GM18499 (cell line): Measurements from ENCODE around the gene UBTD2.
A peak's percentile ranks its signal among the peaks of the same experiment; 100 is the strongest.
"Not testable (repeated sequence)": the region's sequence is repeated elsewhere in the genome, so short reads cannot be mapped to it uniquely, and the experiment has no call there.

Experiments used
- ATAC-seq: cut with Tn5 transposase; IDR thresholded peaks from one replicate; pipeline ENCODE4 v1.9.1; 2021; ENCODE audit warnings: moderate number of reproducible peaks; ENCODE audit not compliant: insufficient read depth, unreplicated experiment

UBTD2 gene

DNA sequence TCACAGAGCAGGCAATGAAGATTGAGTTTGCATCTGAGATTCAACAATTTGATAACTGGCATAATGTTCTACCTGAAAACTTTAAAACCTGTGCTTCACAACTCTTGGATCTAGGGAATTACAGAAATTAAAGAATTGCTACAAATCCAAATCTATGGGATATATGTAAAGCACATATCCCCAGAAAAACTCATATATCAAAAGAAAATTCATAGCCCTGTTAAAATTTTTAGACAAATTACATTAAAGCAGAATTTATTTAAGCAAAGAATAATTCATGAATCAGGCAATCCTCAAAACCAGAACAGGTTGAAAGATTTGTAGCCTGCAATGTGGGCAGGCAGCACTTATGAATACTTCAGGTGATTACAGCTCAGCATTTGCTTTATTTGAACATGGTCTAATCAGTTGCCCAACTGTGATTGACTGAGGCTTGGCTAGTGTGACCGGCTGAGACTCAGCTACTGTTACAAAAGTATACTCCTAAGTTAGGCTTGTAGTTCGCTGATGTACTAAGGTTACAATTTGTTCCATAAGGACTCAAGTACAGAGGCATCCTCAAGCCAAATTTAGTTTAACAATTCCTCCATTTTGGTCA lies 10.3 kb upstream of the UBTD2 start:
- ATAC-seq: no peak

DNA sequence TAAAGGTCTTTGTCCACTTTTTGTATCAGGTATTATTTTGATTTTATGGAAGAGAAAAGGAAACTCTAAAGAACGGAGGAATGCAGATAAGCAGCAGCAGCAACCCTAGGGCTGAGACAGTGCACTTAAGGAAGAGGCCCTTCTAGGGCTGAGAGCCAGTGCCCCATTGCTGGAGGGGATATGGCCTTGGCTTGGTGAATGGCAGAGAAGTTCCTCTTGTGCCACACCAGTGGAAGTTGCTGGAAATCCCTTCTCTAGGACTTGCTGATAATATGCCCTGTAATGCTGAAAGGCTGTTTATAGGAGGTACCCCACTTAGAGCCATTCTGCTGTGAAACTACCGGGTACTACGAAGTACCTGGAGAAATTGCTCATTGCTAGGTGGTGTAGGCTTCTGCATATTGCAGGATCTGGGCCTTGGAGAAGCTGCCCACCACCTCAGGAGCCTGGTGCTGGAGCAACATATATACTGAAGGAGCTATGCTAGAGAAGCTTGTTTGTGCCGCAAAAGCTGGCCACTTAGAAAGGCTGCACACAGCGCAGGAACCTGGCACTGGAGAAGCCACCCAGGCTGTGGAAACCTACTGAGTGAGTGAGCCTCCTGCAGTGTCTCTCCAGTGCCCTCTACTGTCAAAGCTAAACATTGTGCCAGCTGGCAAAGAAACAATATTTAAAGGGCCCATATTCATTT lies 9.6 kb upstream of the UBTD2 start:
- peak; percentile 73 for ATAC-seq

GRCh38 chr5:172291837-172292236 lies 8.3 kb upstream of the UBTD2 start:
- ATAC-seq: not testable (repeated sequence)

DNA sequence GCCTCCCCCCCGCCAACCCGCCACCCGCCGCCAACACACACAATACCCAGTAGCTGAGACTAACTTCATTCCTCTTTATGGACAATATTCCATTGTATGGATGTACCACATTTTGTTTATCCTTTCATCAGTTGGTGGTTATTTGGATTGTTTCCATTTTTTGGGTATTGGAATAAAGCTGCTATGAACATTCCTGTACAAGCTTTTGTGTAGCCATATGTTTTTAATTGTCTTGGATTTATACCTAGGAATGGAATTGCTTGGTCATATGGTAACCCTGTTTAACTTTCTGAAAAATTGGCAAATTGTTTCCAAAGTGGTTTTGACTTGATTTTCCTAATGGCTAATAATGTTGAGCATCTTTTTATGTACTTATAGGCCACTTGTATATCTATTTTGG lies 4.9 kb upstream of the UBTD2 start:
- no peak for ATAC-seq

GRCh38 chr5:172287140-172287539 lies 3.6 kb upstream of the UBTD2 start:
- ATAC-seq: not testable (repeated sequence)

GRCh38 chr5:172285226-172286143 lies 1.9 kb upstream of the UBTD2 start:
- ATAC-seq: no peak

DNA sequence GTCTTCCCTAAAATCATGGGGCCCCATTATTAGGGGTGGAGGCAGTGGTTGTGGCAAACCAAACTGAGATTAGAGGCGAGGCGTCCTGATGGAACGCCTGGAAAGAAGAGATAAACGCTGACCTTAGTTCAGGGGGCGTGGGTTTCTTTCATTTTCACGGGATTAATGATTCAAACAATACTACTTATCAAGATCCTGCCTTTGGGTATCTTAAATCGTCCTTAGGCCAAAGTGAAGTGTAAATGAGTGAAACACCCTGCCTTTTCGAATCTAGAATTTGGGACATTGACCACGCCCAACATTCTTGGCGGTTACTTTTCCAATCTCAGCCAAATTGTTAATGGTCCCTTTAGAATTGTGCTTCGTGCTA lies 1.0 kb upstream of the UBTD2 start:
- ATAC-seq: no peak

DNA sequence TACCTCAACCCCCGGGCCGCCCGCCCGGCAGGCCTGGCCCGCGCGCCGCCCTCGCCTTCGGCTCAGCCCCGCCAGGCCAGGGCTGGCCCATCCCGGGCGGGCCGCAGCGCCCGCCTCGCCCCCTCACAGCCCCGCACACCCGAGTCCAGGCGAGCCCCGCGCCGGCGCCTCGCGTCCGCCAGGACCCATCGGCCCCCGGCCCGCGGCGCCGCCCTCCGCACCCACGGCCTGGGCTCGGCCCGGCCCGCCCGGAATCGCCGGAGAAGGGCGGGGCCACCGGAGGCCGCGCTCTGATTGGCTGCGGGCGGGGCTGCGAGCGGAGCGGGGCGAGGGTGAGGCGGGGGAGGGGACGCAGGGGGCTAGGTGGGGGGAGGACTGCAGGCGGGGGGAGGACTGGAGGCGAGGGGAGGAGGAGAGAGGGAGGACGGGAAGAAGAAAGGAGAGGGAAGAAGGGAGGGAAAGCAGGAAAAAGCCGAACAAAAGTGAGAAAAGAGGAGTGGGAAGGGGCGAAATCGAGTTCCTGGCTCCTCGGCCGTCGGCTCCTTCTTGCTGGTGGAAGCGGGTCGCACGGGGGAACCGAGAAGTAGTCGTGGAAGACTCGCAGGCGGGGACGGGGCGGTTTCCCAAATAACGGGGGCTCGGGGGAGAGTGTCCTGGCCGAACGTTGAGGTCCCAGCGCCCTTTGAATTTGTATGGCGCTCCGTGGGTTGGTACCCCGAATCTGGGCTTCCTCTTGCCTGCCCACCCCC lies 472 bp upstream of the UBTD2 start:
- peak; percentile 46 for ATAC-seq

GRCh38 chr5:172282272-172283019 lies 1.1 kb downstream of the UBTD2 start:
- no peak for ATAC-seq

DNA sequence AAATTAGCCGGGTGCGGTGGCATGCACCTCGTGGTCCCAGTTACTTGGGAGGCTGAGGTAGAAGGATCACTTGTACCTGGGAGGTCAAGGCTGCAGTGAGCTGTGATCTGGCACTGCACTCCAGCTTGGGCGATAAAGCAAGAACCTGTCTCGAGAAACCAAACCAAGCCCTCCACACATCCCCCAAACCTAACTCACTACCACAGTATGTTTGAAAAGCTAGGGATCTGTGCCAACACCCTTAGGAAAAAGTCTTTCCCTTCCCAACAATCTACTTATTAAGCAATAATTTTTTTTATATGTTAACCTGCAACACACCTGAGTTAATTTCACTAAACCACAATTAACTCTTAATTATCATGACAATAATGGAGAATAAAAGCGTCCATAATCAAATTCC lies 2.2 kb downstream of the UBTD2 start:
- no peak for ATAC-seq

GRCh38 chr5:172280929-172281328 lies 2.6 kb downstream of the UBTD2 start:
- no peak for ATAC-seq

DNA sequence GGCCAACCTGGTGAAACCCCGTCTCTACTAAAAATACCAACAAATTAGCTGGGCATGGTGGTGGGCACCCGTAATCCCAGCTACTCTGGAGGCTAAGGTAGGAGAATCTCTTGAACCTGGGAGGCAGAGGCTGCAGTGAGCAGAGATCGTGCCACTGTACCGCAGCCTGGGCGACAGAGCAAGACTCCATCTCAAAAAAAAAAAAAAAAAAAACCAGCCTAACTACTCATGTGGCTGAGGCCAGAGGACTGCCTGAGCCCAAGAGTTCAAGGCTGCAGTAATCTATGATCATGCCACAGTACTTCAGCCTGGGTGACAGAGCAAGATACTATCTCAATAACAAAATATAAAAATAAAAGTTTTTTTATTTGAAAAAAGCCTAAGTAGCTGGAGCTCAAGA lies 3.2 kb downstream of the UBTD2 start:
- no peak for ATAC-seq

GRCh38 chr5:172278356-172278755 lies 5.2 kb downstream of the UBTD2 start:
- ATAC-seq: no peak

DNA sequence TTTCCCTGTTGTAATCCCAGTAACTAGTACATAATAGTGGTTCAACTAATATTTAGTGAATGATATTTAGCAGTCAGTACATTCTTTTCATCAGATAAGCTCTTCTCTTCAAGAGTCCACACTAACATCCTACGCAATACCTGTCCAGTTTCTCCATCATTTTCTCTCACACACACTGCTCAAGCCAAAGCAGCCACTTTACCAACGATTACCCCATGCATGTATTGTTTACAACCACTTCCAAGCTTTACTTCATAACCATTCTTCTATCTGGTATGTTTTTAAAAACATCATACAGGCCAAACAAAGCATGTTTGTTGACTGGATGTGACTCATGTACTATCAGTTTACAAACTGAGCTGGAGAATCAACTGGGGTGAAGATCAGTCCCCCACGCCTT lies 7.3 kb downstream of the UBTD2 start:
- no peak for ATAC-seq

DNA sequence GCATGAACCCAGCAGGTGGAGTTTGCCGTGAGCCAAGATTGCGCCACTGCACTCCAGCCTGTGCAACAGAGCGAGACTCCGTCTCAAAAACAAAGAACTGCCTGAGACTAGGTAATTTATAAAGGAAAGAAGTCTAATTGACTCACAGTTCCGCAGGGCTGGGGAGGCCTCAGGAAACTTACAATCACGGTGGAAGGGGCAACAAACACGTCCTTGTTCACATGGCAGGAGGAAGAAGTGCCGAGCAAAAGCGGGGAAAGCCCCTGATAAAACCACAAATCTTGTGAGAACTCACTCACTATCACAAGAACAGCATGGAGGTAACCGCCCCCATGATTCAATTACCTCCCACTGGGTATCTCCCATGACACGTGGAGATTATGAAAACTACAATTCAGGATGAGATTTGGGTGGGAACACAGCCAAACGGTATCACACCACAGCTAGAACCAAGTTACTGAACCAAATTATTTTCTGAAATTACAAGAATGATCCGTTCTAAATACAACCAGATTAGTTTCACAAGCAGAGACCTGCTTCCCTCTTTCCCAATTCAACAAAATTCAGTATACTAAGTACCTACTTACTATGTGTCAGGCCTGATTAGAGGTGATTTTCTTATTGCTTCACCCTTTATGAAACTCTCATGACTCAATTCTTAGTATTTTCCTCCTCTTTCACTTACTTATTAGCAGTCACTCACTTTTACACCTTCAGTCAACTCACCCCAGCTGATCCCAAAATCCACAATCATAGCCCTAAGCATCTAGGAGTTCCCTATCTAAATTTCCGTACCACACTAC lies 8.4 kb downstream of the UBTD2 start:
- peak; percentile 39 for ATAC-seq

DNA sequence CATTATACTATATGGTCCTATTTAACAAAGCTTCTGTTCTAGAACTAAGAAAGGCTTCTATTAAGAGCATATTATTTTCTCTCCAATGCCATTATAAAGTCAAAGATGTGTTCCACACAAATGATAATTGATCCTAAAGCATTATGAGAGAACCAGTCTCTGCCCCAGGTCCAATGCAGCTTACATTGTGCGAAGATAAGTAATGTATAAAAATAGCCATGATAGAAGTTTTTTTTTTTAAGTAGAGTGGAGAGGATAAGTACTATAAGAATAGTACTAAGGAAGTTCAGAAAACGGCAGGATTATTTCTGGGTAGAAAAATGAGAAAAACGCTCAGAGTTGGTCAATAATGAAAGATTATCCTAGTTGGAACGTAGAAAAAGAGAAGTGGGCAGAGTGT lies 15.6 kb downstream of the UBTD2 start:
- no peak for ATAC-seq

GRCh38 chr5:172266676-172267092 lies 16.9 kb downstream of the UBTD2 start:
- ATAC-seq: no peak

- ATAC-seq: no peak
Observed at GRCh38 chr5:172266071-172266675, 17.4 kb downstream of the UBTD2 start.
